ENCODE results near the gene DLEU7.

- no peak for TF ChIP-seq CBFB (CRISPR knock-in tag; IDR thresholded peaks at IDR 0.05; ENCODE audit: low read depth)
- TF ChIP-seq TEAD4 (CRISPR knock-in tag; IDR thresholded peaks at IDR 0.05) = no peak
- TF ChIP-seq CTCF (IDR thresholded peaks at IDR 0.05) = no peak
- TF ChIP-seq ZNF416 (CRISPR knock-in tag; IDR thresholded peaks at IDR 0.05) = no peak
- TF ChIP-seq, protein P1, sequence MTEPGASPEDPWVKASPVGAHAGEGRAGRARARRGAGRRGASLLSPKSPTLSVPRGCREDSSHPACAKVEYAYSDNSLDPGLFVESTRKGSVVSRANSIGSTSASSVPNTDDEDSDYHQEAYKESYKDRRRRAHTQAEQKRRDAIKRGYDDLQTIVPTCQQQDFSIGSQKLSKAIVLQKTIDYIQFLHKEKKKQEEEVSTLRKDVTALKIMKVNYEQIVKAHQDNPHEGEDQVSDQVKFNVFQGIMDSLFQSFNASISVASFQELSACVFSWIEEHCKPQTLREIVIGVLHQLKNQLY (CRISPR knock-in tag; IDR thresholded peaks at IDR 0.05) = no peak
- no peak for TF ChIP-seq ZNF317 (CRISPR knock-in tag; IDR thresholded peaks at IDR 0.05; ENCODE audit: borderline replicate concordance, low read depth)
- TF ChIP-seq, protein P2, sequence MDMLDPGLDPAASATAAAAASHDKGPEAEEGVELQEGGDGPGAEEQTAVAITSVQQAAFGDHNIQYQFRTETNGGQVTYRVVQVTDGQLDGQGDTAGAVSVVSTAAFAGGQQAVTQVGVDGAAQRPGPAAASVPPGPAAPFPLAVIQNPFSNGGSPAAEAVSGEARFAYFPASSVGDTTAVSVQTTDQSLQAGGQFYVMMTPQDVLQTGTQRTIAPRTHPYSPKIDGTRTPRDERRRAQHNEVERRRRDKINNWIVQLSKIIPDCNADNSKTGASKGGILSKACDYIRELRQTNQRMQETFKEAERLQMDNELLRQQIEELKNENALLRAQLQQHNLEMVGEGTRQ (CRISPR knock-in tag; IDR thresholded peaks at IDR 0.05) = no peak
Observed at GRCh38 chr13:50800091-50800739, 43.3 kb downstream of the DLEU7 start.
